SK-N-MC (cell line): ENCODE data around the gene EIF3J.

Experiments used
- EZH2 ChIP-seq: fragments of 200-600 bp; sonication (generic); IDR thresholded peaks from one replicate; pipeline ENCODE4 v1.6.1; 2017; ENCODE audit warnings: antibody characterized with exemption
- POLR2AphosphoS5 ChIP-seq: IDR thresholded peaks from 2 replicates; pipeline ENCODE4 v1.6.1; 2012; ENCODE audit warnings: mild to moderate bottlenecking, low read depth, low read length, borderline replicate concordance

DNA sequence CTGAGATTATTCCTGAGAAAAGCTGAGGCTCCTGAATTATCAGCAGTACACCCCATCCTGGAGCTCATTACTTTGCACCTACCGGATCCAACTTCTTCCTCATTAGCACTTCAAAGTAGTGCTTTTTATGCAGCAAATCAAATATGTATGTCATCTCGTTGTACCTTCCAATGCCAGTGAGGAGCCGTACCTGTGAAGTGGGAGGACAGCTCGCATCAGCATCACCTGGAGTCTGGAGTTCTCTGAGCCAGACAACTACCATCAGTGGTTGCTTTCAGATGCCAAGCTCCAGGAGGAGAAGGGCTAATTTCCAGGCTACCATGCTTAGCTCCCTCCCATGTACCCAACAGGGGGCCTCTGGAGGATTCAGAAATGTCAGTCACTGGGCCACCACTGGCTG, 32.4 kb downstream of the EIF3J start:
- TF ChIP-seq EZH2 (no peak), POLR2AphosphoS5 (no peak)
